HG02840 (cell line): ENCODE data around the gene BMP3.
"Not testable (repeated sequence)": the region's sequence is repeated elsewhere in the genome, so short reads cannot be mapped to it uniquely, and the experiment has no call there.

Experiments used
- ATAC-seq: cut with Tn5 transposase; IDR thresholded peaks from one replicate; pipeline ENCODE4 v1.9.1; 2021; ENCODE audit warnings: mild to moderate bottlenecking, moderate library complexity, moderate number of reproducible peaks; ENCODE audit not compliant: unreplicated experiment, low FRiP score

The BMP3 gene

GRCh38 chr4:81030061-81030980 lies at the start of gene BMP3:
TSS of gene BMP3 (plus strand) at chr4:81030708. CDS start at chr4:81031285, 577 bp downstream.
- ATAC-seq: no peak

- ATAC-seq: no peak
Observed at GRCh38 chr4:80986011-80986410, 44.5 kb upstream of the BMP3 start.

- ATAC-seq: no peak
Observed at GRCh38 chr4:80989921-80990544, 40.5 kb upstream of the BMP3 start.

- ATAC-seq: no peak
Observed at GRCh38 chr4:80990851-80991250, 39.7 kb upstream of the BMP3 start.

GRCh38 chr4:80999943-81000342 lies 30.6 kb upstream of the BMP3 start:
- ATAC-seq: no peak

- peak; percentile 99 for ATAC-seq
Observed at GRCh38 chr4:81003597-81004111, 26.9 kb upstream of the BMP3 start.

- ATAC-seq: no peak
Observed at GRCh38 chr4:81007417-81007816, 23.1 kb upstream of the BMP3 start.

GRCh38 chr4:81016566-81016965 lies 13.9 kb upstream of the BMP3 start:
- not testable (repeated sequence) for ATAC-seq

GRCh38 chr4:81019006-81019405 lies 11.5 kb upstream of the BMP3 start:
- no peak for ATAC-seq

GRCh38 chr4:81021142-81021944 lies 9.2 kb upstream of the BMP3 start:
- ATAC-seq: no peak

- ATAC-seq: no peak
Observed at GRCh38 chr4:81021981-81022380, 8.5 kb upstream of the BMP3 start.

GRCh38 chr4:81023484-81023883 lies 7.0 kb upstream of the BMP3 start:
- no peak for ATAC-seq

- no peak for ATAC-seq
Observed at GRCh38 chr4:81030981-81031791, 678 bp downstream of the BMP3 start.

- no peak for ATAC-seq
Observed at GRCh38 chr4:81031796-81032551, 1.5 kb downstream of the BMP3 start.

- no peak for ATAC-seq
Observed at GRCh38 chr4:81032771-81033684, 2.5 kb downstream of the BMP3 start.

- ATAC-seq: no peak
Observed at GRCh38 chr4:81038636-81039350, 8.3 kb downstream of the BMP3 start.

GRCh38 chr4:81039351-81039972 lies 9.0 kb downstream of the BMP3 start:
- no peak for ATAC-seq
